Measurements from ENCODE around the gene KRT71.

Gene KRT71

DNA sequence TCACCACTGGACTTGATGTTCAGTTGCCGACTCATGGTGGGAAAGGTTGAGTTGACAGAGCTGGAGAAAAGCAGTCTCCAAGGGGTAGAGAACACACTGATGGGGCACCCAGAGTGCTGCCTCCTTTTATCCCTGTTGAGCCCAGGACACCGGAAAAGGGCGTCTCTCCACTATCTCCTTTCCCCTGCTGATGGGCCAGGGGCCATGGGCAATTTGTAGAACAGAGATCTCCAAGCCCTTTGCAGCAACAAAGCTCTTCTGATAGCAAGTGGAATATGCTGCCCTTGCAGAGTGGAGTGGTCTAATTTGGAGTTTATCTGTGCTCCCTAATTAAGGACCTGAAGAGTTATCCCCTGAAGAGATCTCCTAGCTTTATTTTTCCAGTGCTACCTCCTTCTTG, 20.8 kb upstream of the KRT71 start, which contains the start of gene KRT74:
TSS of gene KRT74 (minus strand) at position 101 of the 400 bp plus-strand sequence. CDS start at position 35, 66 bp downstream.
- no peak for DNase-seq

DNA sequence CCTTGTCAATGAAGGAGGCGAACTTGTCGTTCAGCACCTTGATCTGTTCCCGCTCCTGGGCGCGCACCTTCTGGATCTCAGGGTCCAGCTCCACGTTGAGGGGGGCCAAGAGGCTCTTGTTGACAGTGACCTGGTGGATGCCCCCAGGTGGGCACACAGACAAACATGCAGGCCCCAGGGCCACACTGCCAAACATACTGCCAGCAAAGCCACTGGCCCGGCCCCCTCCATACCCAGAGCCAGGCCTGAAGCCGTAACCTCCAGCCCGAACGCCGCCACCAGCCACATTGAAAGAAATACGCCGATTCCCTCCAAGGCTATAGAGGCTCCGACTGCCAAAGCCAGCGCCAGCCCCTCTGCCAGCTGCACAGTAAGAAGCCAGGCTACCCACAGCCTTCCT, 20.4 kb upstream of the KRT71 start:
- no peak for DNase-seq

DNA sequence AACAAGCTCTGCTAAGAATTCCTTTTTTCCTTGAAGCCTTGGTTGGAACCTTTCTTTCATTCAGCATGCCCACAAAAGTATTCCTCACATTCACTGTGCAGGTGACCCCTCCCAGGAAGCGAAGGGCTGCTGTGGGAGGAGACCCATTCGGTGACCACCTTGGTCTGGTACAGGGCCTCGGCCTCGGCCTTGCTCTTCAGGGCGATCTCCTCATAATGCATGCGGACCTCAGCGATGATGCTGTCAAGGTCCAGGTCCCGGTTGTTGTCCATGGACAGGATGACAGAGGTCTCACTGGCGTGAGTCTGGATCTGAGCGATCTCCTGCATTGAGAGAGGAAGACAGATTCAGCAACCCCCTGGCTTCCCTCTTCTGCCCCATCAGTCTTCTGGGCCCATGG, 17.6 kb upstream of the KRT71 start:
- DNase-seq, result no peak

DNA sequence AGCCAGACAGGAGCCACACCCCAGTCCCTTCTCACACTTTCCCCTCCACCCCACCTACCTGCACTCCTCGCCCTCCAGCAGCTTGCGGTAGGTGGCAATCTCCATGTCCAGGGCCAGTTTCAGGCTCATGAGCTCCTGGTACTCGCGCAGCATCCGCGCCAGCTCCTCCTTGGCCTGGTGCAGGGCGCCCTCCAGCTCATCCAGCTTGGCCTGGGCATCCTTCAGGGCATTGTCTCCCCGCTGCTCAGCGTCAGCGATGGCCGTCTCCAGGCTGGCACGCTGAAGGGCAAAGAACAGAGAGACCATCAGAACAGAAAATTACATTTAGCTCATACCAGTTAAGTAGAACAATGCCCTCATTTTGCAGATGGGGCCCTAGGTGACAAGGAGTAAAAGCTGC, 15.2 kb upstream of the KRT71 start:
- DNase-seq, result no peak

DNA sequence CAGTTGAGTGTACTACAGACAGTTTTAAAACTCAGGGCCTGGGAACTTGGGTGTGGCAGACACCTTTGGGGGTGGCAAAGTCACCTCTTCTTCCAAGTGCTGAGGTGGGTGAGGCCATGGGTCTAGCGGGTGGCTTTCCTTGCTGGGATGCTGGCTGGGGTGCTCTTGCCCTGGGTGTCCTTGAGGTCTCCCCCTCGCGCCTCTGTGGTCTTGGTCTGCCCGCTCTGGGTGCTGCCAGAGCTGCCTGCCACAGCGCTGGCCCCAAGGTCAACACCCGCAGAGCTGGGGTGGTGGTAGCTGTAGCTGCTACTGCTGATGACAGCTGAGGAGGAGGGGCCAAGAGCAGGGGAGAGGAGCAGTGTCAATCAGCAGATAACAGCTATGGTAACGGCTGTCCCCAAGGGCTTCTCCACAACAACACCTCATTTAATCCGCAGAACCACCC, 13.9 kb upstream of the KRT71 start:
- no peak for DNase-seq

DNA sequence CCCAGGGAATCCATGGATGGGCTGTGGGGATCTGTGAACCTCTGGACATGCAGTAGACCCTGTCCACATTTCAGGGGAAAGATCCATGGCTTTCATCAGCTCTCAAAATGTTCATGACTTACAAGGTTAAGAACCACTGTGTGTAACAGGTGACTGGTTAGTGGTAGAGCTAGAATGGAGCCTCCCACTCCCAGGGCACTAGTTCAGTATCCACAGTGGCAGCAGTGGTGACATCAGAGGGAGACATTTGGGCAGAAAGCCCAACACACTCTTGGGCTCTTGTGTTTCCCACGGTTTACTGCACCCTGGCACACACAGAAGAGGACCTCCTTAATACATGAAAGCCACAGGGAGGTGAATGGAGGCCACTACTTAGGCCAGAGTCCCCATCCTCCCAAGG, 11.6 kb upstream of the KRT71 start:
- no peak for DNase-seq

DNA sequence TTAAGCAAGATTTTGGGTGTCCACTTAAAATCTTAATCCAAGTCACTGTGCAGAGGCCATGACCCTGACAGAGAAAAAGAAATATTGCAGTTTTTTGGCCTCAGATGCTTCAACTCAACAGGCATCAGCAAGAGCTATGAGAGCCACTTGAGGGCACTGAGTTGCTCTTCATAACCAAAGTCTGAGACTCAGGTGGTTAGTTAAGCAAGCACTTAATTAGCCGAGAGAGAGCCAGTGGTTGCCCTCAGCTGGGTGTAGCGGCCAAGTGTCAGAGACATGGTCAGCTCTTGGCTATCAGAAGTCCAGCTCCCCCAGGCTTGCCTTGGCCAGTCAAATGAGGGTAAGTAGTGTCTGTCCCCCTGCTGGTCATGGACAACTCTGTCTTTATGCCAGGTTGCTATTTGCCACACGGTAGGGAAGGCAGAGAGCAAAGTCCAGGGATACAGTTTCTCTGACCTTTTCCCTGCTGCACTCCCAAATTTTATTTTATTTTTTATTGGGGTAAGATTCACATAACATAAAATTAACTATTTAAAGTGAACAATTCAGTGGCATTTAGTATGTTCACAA, 9.0 kb upstream of the KRT71 start:
- DNase-seq, result no peak

DNA sequence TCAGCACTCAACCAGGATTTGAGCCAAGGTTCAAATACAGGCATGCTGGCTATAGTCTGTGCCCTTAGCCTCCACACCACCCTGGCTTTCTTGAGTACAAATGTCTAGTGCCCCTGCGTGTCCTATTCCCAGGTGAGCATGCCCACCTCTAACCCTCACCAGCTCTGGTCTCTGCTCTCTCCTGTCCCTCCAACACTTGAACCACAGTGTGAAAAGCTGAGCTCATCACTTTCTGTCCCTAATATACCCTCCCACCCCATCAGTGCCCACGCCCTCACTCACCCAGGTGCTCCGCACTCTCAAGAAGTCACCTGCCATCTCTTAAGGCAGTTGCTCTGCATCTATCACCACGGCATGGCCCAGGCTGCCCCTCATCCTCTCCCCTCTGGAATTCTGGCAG, 7.0 kb upstream of the KRT71 start:
- no peak for DNase-seq

DNA sequence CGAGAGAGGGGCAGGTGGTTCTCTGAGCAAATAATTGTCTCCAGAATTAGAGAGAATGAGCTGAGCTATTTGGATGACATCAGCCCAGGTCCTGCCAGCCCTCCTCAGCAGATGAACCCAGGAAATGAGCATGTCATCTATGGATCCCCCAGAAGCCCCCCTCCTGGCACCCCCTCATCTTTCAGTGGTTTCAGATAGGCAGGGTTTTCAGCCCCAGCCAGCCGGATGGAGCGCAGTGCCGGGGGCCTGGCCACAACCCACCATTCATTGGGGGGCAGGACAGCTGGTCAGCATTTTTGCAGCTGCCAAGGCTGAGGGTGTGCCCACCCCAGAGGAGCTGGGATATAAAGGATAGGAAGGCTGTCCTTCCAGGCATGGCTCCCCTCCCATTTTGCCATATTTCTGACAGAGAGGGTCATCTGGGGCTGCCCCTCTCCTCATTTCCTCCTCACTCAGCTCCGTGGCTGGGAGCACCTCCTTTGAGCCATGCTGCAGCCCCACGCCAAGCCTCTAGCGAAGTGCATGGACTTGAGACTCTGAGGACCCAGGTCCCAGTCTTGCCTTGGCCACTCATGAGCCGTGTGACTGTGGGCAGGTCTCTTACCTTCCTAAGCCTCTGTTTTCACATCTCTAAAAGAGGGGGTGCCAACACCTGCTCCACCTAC, 6.0 kb upstream of the KRT71 start:
- DNase-seq, result no peak

DNA sequence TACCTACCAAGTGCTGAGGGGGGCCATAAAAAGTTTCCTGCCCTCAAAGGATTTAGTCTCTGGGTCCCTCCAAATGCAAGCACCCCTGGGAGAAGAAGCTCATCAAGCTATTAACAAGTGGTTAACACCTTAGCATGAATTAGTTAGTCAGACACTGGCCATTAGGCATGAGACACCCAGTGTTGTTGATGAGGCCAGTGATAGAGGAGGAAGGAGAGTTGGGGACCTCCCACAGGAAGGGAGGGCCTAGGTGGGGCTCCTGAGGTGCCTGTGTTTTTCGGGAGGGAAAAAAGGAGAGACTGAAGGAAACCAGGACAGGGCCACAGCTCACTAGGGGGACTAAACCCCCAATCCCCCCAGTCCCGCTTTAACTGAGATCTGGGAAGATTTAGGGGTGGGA, 4.5 kb upstream of the KRT71 start:
- DNase-seq, result no peak

DNA sequence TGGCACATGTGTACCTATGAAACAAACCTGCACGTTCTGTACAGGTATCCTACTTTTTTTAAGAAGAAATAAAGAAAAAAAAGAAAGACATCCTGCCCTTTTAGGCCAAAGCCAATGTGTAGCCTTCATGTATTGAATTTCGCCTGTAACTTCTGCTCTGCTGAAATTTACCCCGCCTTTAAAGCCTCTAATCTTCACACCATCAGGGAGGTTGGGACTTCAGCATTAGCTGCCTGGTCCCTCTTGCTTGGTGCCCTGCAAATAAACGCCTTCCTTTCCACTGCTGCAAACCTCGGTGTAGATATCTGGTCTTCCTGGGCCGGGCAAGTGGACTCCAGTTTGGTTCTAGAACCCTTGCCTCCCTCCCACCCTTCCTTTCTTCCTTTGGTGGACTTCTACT, 2.6 kb upstream of the KRT71 start:
- no peak for DNase-seq

DNA sequence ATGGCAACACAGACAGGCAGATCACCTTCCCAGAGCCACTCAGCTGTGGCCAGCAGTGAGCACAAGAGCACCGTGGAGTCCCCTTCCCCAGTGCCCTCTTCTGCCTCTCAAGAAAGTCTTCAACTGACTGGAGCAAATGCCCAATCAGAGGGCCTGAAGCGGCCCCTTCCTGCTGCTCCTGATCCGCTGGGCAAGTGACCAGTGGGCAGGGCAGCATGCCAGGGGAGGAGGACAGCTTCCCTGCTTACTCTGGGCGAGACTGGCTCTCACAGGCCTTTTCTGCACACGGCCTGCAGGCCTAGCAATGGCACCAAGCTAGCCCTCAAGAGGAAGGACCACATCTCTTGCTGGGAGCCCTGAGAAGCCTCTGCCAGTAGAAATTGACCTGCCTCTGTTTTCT, 890 bp downstream of the KRT71 start:
- no peak for DNase-seq

DNA sequence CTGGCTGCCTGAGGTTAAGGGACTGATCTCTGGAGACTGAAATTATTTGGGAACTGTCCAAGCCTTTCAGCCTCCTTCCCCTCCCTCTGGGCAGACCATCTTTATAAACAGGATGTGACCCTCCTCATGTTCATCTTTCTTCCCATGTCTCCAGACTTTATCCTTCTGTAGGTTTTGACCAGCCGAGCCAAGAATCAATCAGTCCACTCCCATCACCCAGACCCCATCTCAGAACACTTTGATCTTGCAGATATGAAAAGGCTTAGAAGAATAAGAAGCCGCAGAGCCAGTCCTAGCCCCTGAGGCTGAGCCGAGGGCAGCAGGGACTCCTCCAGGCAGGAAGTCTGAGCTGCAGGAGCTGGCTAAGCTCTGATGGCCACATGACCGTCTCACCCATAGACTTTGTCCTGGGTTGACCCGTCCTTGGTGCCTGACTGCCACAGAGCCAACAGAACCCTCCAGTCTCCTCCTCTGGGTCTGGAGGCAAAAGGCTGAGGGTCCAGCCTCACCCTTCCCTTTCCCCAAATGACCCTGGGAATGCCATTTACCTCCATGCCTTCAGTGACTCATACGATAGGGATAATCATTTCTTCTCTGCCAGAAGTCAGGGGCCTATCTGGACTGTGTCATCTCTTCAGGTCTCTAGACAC, 1.6 kb downstream of the KRT71 start:
- no peak for DNase-seq

DNA sequence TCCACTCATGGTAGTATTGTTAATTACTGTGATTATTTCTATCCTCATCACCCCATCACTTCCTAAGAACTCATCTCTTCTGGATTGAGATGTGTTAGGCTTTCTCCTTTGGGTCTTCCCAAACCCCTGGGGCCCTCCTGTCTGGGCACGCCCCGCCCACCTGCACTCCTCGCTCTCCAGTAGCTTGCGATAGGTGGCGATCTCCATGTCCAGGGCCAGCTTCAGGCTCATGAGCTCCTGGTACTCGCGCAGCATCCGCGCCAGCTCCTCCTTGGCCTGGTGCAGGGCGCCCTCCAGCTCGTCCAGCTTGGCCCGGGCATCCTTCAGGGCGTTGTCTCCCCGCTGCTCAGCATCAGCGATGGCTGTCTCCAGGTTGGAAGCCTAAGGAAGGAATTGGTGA, 6.8 kb downstream of the KRT71 start:
- DNase-seq, result no peak

DNA sequence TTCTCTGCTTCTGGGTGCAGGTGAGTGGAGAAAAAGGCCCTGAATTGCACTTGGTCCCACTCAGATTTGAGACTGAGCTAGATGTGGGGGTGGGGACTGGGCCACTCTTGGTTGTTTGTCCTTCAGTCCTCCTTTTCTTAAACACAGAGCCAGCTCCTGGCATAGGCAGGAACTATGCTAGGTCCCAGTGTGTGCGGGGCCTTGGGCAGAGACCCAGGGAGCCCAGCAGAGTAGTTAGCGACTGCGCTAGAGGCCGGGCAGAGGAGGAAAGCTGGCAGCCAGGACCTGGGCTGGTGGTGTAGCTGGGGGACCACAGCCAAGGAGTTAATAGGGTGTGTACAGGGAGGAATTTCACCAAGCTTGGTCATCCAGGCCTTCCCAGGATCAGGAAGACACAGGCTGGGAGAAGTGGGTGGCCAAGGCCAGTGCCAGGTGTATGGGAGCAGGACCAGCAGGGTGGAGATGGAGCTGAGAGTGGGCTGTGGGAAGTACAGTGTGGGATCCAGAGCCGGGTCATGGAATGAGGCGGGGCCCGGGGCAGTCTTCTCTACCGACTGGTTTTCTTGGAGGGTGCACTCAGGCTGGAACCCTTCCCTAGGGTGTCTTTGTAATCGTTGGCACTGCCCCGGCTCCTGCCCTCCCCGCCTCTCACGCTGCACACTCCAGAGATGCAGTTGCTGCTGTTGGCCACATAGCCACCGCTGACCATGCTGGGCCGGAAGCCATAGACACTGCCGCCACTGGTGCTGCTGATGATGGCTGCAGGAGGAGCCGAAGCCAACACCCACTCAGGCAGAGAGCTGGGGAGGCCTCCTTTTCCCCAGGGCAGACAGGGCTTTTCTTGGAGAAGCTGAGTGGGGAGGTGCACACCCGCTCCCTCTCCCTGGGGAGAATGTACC, 8.7 kb downstream of the KRT71 start:
- DNase-seq, result no peak

DNA sequence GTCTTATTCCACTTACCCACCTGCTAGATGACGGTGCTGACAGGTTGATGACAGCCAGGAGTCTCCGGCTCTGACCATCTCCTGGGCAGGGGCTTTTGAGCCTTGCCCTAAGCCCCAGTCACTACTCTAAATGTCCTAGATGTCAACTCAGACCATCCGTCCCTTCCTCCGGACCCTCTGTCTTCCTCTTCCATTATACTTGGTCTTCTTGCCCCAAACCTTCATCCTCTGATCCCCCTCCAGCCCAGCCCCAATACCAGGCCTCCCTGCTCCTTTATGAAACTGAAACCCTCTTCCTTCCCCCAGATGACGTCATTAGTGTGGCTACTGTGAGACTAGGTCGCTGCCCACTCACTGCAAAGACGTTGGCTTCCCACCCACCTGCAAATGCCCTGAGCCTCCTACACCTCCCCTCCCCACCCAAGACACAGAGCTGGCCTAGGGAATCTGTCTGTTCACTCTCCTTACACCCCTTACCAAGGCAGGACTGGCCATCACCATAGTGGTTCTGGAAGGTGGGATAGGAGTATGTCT, 10.1 kb downstream of the KRT71 start:
- no peak for DNase-seq

DNA sequence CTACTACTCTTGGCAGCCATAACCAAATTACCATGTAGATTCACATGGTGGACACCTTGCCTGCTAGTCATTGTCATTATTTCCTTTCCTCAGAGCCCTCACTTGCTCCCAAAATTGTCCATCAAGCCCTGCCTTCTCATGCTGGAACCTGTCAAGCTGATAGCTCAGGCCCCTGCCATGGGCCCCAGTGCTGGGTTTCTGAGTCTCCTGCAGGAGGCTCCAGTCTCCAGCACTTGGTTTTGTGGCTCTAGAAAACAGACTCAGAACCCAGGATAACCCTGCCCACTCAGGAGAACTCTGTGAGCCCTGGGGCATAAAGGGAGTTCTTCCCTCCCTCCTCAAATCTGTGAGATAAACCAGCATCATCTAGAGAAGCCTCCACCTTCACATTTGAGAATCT, 10.8 kb downstream of the KRT71 start:
- DNase-seq, result no peak

DNA sequence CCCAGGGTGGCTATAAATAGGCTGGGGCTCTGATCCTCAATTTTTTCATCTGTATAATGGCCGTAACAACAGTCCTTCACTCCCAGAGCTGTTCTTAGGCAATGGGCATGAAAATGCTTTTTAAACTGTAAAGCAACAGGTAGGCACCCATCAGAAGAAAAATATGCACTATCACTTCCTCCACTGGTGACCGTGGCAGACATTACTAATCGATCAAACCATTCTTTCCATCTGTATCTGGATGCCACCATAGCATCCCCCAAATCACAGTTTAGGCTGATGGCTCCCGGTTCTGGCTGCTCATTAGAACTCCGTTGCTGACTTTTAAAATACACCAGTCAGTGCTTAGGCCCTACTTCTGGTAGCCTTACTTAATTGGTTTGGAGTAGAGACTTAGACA, 11.2 kb downstream of the KRT71 start:
- no peak for DNase-seq

DNA sequence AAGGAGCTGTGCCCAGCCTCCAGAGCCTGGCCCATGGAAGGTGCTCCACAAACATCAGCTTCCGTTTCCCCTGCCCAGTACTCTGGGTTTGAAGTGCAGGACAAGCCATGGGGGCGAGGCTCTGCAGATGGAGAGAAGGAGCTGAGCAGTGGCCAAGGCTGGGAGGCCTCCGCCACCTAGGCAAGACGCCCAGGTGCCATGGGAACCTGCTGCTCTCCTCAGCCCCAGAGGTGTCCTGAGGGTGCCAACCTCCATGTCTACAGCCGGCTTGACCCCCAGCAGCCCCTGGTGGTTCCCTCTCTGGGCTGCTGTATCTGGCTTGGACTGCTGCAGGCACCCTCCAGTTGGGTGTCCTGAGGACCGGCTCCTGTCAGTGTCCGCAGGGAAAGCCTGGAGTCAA, 12.4 kb downstream of the KRT71 start:
- DNase-seq, result no peak

DNA sequence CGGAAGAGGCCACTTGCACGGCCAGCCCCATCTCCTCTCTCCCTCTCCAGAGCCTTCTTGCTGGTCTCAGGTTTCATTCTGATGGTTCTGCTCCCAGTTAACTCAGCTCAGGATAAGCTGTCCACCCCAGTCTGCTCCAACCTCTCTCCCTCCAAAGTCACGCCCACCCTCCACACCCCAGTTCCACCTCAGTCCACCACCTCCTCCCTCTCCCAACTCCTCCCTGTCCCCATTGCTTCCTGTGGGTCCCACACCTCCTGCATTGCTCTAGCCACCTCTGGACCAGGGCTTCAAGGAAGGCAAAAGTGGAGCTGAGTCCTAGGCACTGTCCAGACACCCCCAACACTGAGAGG, 13.1 kb downstream of the KRT71 start:
- DNase-seq, result no peak

DNA sequence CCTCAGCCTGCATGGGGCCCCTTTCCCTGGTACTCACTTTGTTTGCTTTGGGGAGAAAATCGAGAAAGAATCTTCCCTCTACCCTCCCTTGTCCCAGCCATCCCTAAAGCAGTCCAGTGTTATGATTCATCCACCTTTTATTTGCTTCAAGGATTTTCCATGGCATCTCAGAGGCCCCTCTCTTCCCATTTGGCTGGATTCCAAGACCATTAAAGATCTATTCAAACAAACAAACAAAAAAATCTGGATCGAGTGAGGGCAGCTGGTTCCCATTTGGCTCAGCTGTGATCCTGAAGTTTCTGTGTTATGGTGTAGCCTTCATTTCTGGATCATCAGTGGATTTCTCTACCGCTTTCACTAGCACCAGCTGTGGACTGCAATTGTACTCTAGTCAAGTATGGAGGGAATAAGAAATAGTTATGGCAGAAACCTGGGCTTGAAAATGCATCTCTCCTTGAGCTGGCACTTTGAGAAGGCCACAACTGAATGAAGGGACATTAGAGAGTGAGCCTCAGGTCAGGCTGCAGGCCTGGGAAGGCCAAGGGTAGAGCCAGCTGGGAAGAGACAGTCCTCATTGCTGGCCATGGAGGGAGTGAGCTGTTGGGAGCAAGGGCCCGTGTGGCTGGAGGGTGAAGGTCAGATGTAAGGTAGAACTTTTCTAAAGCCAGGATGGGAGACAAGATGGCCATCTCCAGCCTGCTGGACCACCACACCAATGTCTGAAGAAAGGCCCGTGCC, 13.7 kb downstream of the KRT71 start:
- DNase-seq, result no peak

DNA sequence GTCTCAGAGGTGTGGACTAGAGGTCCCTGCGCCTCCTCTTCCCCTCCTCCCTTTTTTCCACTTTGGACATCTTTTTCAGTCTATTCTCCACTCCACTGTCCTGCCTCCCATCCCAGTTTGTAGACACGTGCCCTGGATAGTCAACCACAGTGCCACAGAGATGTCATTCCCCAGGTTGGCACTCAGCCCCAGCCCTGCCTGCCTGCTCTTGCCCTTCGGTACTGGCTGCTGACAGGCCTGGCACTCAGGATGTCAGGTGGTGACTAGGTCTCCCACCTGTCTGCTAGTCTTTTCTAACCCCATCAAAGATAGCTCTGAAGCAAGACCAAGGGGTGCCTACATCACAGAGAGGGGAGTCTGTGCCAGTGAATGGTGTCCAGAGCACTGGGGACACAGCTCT, 15.8 kb downstream of the KRT71 start:
- DNase-seq, result no peak

DNA sequence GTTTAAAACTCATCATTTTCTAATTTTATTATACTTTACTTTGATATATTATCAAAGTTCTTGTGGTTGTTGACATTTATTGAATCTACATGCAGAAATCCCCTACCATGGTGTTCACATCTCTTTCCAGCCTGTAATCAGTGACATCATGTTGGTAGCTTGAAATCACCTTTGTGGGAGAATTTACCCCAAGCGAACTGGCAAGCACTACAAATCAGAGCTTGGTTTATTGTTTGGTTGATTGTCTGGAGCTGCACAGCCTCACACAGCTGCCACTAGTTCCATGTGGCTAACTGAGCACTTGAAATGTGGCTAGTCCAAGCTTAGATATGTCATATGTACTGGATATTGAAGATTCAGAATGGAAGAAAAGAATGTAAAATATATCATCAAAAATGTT, 17.4 kb downstream of the KRT71 start:
- no peak for DNase-seq
